NK-92 treated with Interleukin-12 subunit alpha and Interleukin-12 subunit beta, amount 100 ng/mL, for 24 hours (cell line): ENCODE data around the gene ENO1.
"Not testable (repeated sequence)": the region's sequence is repeated elsewhere in the genome, so short reads cannot be mapped to it uniquely, and the experiment has no call there.

Source experiments
- DNase-seq: peaks from one replicate; lab custom pipeline; 2025; lab: John Stamatoyannopoulos, UW

ENO1 gene

DNA sequence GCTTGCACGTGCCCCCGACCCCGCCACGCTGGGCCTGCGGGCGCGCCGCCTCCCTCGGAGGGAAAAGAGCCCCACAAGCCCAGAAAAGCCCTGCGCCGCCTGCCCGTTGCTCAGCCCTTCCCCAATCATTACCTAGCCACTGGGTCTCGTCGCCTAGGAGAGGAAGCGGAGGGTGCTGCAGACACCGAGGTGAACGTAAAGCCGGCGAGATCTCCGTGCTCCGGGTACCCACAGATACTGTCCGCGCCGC is at the start of gene ENO1:
ENO1 (minus strand) TSS at position 239 of the 250 bp plus-strand sequence. CDS start 3,778 bp downstream, outside the sequence.
- no peak for DNase-seq

DNA sequence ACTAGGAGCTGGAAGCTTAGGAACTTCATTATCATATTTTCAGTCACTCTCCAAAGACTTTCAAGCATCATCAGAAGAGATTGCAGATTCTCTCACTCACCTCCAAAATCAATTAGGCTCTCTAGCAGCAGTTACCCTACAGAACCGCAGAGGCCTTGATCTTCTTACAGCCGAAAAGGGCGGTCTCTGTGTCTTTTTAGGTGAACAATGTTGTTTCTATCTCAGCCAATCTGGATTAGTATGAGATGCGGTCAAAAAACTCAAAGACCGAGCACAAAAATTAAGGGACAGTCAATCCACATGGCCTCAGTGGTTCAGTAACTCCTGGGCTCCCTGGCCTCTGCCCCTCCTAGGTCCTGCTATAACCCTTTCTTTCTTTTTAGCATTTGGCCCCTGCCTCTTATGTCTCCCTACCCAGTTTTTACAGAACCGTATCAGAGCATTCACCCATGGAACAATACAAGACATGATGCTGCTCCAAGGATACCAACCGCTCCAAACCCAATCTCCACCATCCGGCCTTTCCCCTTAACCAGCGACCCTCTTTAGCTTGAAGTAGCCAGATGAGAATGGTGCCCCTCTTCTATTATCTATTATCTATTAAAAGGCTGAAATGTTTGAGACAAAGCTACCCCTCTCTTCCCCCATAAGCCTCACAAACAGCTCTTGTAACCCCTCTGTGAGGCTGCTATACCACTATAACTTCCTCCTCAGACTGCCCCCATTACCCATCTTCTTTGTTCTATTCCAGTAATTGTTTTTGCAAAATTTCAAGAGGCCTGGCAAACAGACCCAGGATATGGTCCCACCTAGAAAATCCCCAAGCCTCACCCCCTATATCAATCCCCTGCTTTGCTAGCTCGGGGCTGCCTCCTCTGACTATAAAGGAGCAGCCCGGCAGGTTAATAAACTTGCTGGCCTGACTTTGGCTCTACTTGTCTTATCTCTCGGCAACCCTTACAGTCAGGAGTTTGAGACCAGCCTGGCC is 48.5 kb upstream of the ENO1 start:
- no peak for DNase-seq

DNA sequence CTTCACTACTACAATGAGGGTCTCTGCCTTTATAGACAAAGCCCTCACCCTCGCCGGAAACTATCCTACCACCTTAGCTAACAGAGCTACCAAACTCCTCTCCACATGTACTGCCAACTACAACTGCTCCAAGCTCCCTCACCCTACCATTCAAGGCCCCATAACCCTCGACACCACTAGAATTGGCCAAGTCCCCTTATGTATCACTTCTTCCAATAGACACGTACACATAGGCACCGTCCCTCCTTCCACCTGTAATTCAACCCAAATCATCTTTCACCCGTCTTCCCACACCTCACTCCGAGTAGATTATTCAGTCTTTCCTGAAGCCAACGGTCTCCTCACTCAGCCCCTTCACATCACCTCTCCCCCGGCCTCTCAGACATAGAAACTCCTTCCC is 47.5 kb upstream of the ENO1 start:
- no peak for DNase-seq

DNA sequence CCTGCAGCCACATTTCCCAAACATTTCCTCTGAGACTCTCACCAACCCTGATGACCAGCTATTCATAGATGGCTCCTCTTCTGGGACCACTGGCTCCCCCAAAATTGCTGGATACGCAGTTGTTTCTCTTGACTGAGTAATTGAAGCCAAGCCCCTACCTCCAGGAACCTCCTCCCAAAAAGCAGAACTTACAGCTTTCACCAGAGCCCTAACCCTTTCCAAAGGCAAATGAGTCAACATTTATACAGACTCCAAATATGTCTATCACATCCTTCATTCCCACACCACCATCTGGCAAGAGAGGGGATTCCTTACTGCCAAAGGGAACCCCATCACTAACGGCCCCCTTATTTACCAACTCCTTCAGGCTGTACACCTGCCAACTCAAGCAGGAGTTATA is 46.9 kb upstream of the ENO1 start:
- no peak for DNase-seq

DNA sequence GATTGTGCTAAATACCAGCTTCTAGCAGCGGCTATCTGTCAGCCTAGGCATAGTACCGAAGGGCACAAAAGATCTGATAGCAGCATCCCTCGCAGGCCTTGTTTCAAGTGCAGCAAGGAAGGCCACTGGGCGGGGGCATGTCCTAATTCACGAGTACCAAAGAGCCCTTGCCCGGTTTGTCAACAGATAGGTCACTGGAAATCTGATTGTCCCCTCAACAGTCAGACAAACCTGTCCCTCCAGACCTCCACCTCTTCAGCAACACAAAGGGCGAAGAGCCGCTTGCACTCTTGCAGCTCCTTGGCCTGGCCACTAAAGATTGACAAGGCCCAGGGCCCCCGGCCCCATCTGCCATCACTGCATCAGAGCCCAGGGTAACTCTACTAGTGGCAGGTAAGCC is 44.5 kb upstream of the ENO1 start:
- DNase-seq, result no peak

DNA sequence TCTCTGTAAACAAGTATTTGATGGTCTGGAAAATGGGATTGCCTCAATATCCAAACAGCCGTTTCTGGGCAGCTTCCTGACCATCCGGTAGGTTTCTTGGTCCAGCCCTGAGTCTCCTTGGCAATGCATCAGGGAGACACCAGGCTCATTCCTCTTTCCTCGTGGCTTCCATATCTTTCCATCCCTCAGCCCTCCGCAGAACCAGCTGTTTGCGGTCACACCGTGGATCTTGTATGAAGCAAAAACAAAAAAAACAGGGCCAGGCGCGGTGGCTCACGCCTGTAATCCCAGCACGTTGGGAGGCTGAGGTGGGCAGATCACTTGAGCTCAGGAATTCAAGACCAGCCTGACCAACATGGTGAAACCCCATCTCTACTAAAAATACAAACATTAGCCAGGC is 39.0 kb upstream of the ENO1 start:
- DNase-seq, result not testable (repeated sequence)

DNA sequence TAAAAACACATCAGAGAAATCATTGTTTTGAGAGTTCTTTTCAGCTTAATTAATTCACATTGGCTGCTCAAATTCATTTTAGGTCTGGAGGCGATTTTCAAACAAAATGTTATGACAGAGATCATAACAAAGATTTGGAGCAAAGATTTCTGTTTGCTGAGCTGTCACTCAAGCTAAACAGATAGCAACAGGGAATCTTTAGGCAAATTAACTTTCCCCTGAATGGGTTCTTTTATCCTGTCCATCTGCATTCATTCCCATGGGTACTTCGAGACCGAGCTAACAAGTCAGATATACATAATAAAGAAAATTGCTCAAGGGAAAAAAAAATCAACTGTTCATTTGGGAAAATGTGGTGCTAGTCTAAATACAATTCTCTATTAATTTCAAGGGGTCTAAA is 37.0 kb upstream of the ENO1 start:
- no peak for DNase-seq

DNA sequence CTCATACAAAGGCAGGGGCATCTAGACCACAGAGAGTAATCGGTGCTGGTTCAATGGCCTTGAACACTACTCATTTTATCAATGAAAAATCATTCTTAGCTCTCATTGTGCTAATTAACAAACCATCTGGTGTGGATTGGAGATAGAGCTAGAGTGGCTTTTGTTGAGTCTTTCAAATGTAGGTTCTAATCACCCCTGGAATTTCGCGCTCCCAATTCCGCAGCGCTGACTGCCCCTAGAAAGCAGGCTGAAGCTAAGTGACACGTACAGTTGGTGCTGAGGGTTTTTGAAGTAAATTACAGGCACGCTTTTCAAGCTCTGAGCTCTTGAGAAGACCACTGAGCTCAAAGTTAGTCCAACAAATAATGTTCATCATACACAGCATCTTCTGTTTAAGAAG is 36.0 kb upstream of the ENO1 start:
- no peak for DNase-seq

DNA sequence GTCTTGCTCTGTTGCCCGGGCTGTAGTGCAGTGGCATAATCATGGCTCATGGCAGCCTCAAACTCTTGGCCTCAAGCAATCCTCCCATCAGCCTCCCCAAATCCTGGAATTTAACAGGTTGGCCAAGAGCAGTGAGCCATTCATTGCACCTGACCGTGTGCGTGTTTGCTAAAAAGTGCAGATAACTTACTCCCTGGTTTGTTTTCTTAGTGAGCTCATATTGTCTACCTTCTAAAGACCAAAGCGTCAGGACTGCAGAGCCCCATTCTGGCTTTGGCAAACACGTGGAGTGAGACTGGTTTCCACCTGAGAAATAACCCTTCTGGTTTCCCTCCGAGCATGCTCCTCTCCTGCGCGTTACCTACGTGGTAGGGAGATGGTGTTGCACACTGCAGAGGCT is 35.0 kb upstream of the ENO1 start:
- no peak for DNase-seq

DNA sequence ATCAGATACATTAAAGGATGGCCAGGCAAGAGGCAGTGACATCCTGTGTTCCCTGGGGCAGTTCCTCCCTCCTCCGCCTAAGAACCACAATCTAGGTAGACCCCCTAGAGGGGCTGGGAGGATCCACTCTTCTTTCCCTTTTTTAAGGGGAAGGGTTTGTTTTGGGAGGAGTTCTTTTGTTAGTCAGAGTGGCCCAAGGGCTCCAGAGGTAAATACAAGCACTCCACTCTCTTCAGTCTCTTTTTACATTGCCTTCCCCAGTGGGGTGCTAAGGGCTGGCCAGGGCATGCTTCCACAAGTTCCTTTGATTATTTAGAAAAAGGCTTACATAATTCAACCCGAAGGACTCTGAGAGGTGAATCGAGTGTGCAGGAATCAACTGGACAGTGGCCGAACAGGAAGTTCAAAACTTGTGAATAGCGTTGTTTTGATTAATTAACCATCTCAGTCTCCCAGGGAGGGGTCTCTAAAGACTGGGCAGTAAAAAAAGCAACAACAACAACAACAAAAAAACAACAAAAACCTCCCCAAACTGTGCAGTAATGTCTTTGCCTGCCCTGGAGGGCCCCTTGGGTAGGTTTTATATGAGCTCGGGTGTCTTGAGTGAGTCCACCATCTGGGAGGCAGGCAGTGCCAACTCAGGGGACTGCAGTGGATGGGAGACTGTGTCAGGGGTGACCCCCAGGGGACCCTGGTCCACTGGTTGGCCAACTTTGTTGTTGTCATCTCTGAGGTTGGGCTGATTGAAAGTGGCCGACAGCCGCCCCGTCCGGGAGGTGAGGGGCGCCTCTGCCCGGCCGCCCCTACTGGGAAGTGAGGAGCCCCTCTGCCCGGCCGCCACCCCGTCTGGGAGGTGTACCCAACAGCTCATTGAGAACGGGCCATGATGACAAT is 33.2 kb upstream of the ENO1 start:
- no peak for DNase-seq

DNA sequence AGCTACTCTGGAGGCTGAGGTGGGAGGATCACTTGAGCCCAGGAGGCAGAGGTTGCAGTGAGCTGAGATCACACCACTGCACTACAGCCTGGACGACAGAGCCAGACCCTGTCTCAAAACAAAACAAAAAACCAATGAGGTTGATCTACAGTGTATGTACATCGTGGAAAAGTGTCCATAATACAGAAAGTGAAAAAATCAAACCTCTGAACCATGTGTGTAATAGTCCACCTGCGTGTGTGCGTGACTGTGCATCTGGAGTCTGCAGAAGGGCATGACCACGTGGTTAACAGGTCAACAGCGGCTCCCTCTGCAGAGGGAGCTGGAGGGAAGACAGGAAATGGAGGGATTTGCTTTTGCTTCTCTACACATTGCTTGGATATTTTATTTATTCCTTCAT is 32.4 kb upstream of the ENO1 start:
- no peak for DNase-seq

DNA sequence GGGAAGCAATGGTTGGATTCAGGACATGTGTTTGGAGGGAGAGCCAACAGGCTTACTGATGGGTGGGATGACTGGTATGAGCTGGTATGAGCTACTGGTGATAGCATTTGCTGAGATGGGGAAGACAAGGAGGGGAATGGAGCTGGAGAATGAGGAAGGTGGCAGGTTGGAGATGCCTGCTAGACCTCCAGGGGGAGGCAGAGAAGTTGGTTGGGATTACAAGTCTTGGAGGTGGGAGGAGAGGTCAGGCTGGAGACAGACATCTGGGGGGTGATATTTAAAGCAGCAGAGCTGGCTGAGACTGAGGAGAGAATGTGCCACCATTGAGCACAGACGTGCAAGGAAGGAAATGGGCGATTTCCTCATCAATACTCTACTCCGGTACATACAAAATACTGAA is 31.8 kb upstream of the ENO1 start:
- no peak for DNase-seq

DNA sequence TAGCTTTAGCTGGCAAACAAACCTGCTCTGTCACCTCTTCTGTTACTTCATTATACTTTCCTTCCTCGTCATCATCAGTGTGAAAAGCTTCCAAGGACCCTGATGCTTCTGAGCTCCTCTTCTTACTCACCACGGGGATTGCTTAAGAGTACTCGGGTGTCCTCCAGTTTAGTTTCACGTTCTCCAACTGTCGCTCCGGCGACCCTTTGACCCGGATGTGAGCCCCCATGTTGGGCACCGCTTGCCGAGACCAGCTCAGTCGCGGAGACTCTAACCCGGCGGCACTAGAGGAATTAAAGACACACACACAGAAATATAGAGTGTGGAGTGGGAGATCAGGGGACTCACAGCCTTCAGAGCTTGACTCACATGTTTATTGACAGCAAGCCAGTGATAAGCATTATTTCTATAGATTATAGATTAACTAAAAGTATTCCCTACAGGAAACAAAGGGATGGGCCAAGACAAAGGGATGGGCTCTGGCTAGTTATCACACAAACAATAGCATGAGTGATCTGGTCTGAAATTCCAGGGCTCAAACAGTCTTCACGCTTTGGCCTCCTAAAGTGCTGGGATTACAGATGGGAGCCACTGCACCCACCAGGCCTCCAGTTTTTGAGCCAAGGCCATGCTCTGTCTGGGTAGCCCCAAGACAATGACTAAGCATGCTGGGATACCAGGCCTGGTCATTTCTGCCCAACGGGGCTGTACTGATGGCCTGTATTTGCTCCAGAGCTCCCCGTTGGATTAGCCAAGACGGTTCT is 30.1 kb upstream of the ENO1 start:
- DNase-seq, result no peak

DNA sequence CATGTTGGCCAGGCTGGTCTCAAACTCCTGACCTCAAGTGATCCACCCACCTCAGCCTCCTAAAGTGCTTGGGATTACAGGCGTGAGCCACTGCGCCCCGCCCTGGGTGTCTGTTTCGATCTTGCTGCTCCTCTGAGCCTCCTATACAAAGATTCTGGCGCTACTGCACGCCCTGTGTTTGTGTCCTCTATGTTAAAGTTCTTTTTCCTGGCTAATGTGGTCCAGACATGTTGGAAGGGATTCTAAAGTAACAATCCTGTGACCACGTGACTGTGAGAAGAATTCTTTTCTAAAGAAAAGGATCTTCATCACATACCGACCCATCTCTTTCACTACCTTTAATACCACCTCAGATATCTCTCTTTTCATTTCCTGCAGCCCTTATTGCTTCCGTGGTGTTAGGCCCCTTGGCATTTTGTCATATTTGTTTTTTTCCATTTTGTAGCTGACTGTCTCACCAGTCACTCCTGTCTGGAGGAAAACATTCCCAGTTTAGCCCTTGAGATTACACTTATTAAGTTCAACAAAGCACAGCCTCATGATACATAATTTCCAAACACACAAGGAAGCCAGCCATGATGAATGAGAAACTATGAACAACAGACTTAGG is 27.2 kb upstream of the ENO1 start:
- no peak for DNase-seq

DNA sequence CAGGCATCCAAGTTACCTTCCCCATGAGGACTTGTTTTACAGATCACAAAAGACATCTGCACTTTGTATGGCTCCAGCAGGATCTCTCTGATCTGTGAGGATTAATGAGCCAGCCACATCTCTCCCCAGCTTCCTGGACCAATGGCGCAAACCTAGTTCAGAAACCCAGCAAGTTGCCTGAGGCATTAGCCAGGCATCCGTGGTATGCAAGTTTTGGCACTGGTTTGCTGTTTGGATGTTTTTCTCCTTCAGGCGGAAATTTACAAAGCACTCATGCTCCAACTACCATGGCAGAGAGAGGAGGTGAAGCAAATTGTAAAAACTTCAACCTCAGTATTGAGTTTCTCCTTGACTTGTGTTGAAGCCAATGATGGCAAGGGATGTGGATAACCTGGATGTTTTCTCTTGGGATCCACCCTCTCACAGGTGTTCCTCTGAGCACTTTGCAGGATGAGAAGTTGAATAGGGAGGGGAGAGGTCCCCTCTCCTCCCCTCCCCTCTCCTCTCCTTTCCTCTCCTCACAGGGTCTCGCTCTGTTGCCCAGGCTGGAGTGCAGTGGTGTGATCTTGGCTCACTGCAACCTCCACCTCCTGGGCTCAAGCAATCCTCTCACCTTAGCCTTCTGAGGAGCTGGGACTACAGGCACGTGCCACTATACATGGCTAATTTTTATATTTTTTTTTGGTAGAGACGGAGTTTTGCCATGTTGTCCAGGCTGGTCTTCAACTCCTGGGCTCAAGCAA is 25.6 kb upstream of the ENO1 start:
- no peak for DNase-seq

DNA sequence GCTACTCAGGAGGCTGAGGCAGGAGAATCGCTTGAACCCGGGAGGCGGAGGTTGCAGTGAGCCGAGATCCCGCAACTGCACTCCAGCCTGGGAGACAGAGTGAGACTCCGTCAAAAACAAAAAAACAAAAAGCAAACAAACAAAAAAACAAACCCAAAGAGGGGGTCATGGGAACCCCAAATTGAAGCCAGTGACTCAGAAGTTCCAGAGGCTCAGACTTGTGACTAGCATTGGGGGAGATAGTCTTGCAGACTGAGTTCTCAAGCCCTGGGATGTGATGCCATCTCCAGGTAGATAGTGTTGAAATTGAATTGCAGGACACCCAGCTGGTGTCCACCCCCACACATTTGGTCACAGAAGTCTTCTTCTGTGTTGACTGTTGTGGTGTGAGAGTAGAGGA is 24.9 kb upstream of the ENO1 start:
- peak; percentile 32 for DNase-seq

DNA sequence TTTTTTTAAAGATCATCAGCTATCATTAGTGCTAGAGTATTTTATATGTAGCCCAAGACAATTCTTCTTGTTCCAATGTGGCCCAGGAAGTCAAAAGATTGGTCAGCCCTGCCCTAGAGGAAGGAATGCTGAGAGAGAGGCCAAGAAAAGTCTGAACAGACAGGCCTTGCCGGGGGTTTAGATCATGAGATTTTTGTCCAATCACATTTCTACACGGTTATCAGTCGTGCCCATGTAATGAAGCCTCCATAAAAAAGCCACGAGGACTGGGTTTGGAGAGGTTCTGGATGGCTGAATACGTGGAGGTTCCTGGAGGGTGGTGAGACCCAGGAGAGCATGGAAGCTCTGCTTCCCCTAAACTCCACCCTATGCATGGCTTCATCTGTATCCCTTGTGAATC is 24.3 kb upstream of the ENO1 start:
- no peak for DNase-seq

DNA sequence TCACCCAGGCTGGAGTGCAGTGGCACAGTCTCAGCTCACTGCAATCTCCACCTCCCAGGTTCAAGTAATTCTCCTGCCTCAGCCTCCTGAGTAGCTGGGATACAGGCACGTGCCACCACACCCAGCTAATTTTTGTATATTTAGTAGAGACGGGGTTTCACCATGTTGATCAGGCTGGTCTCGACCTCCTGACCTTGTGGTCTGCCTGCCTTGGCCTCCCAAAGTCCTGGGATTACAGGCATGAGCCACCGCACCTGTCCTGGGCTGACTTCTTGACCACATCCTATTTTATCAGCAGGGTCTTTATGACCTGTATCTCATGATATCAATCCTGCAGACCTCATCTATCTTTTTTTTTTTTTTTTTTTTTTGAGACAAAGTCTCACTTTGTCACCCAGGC is 22.2 kb upstream of the ENO1 start:
- DNase-seq, result not testable (repeated sequence)

DNA sequence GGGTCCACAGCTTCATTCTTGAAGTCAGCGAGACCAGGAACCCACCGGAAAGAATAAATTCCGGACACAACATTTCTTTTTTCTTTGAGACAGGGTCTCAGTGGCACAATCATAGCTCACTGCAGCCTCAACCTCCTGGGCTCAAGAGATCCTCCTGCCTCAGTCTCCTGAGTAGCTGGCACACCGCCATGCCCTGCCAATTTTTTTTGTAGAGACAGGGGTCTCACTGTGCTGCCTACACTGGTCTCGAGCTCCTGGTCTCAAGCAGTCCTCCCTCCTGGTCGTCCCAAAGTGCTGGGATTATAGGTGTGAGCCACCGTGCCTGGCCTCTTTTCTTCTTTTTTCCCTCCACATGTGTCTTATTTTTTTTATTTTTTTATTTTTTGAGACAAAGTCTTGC is 20.6 kb upstream of the ENO1 start:
- no peak for DNase-seq

DNA sequence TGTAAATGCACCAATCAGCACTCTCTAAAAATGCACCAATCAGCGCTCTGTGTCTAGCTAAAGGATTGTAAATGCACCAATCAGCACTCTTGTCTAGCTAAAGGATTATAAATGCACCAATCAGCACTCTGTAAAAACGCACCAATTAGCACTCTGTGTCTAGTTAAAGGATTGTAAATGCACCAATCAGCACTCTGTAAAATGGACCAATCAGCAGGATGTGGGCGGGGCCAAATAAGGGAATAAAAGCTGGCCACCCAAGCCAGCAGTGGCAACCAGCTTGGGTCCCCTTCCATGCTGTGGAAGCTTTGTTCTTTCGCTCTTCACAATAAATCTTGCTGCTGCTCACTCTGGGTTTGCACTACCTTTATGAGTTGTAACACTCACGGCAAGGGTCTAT is 19.9 kb upstream of the ENO1 start:
- DNase-seq, result not testable (repeated sequence)

DNA sequence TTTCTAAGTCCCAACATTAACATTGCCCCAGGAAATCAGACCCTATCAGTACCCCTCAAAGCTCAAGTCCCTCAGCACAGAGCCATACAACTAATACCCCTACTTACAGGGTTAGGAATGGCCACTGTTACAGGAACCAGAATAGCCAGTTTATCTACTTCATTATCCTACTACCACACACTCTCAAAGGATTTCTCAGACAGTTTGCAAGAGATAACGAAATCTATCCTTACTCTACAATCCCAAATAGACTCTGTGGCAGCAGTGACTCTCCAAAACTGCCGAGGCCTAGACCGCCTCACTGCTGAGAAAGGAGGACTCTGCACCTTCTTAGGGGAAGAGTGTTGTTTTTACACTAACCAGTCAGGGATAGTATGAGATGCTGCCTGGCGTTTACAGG is 19.0 kb upstream of the ENO1 start:
- DNase-seq, result not testable (repeated sequence)
